K562 (cell line): ENCODE data around the gene MBP. TPM values are rescaled to one million over a fixed set of nuclear protein-coding genes. Genes with fewer than 3 reads are reported as not detected.

ENCODE experiments used
- ATAC-seq: fragments of 200-7000 bp; cut with Tn5 transposase; 3 replicates; pipeline ENCODE4 v1.9.1; 2020; ENCODE audit warnings: moderate library complexity
- BruUV-seq: library from RNA; stranded (reverse); fragments of 400-500 nt; replicated peaks from 2 replicates; lab custom pipeline; 2021; lab: Mats Ljungman, UMichigan
- CTCF ChIA-PET: fragments of 300-600 bp; formaldehyde crosslinking; extraction: SDS; loops from one replicate; lab custom pipeline; 2021; ENCODE audit warnings: low intra/inter-chr PET ratio; lab: Yijun Ruan, JAX
- POLR2A ChIA-PET: fragments of 300-600, 350-650 bp; sonication (Branson Sonifier 250); formaldehyde crosslinking; extraction: SDS; loops from one replicate; lab custom pipeline; 2021; ENCODE audit warnings: antibody characterized with exemption, inconsistent platforms; lab: Yijun Ruan, JAX
- DNase-seq, 4 experiments: peaks; one replicate each; pipeline versions ENCODE4 v3.0.0 to v3.0.0-alpha.2; 2011 to 2018; ENCODE audit warnings: low spot score in 3 of 4, mixed read lengths in 3 of 4; ENCODE audit errors: extremely low read depth in 1 of 4
- FAIRE-seq: peaks from 2 replicates; lab custom pipeline; 2011; peaks lifted over from hg19 to GRCh38; lab: Jason Lieb, UNC
- H2AFZ ChIP-seq: 2 replicates; pipeline ENCODE4 v1.6.0; 2011; ENCODE audit warnings: low read depth, low read length, control low read depth, inconsistent platforms
- H3K27ac ChIP-seq: fragments of 200-600 bp; 3 replicates; pipeline ENCODE4 v1.8.0; 2011; ENCODE audit warnings: low read depth, mild to moderate bottlenecking, control low read depth, inconsistent platforms, low read length, moderate library complexity, mixed read lengths; ENCODE audit errors: extremely low read depth
- H3K27me3 ChIP-seq, 2 experiments: fragments of 300-600 bp in 1 of 2; 2 replicates in 1 of 2; 3 replicates in 1 of 2; pipeline versions ENCODE4 v1.6.0 to v1.8.0; 2011; ENCODE audit warnings: inconsistent platforms in 2 of 2, low read length in 2 of 2, mild to moderate bottlenecking in 1 of 2, mixed read lengths in 1 of 2, moderate library complexity in 1 of 2; ENCODE audit not compliant: control insufficient read depth in 2 of 2, insufficient read depth in 2 of 2
- H3K36me3 ChIP-seq: fragments of 300-600 bp; 3 replicates; pipeline ENCODE4 v1.8.0; 2011; ENCODE audit warnings: mild to moderate bottlenecking, low read length, inconsistent platforms; ENCODE audit not compliant: control insufficient read depth, insufficient read depth
- H3K4me1 ChIP-seq, 2 experiments: fragments of 200-600 bp in 1 of 2; replicated peaks in 1 of 2; 2 replicates in 1 of 2; 3 replicates in 1 of 2; pipeline versions ENCODE4 v1.5.1 to v1.8.0; 2011; ENCODE audit warnings: inconsistent platforms in 2 of 2, low read length in 2 of 2, mild to moderate bottlenecking in 1 of 2, mixed read lengths in 1 of 2, moderate library complexity in 1 of 2; ENCODE audit not compliant: control insufficient read depth in 2 of 2, insufficient read depth in 2 of 2
- H3K4me2 ChIP-seq: 2 replicates; pipeline ENCODE4 v1.6.1; 2011; ENCODE audit warnings: low read length, control low read depth, inconsistent platforms, mixed read lengths; ENCODE audit not compliant: insufficient read depth
- H3K4me3 ChIP-seq: fragments of 200-600 bp; sonication (generic), shearing (Covaris generic); 2 replicates; pipeline ENCODE4 v1.5.1; 2016; ENCODE audit warnings: control low read depth, inconsistent platforms
- H3K79me2 ChIP-seq: fragments of 200-600 bp; 3 replicates; pipeline ENCODE4 v1.8.0; 2011; ENCODE audit warnings: low read length, inconsistent platforms; ENCODE audit not compliant: control insufficient read depth, insufficient read depth
- H3K9ac ChIP-seq, 2 experiments: 2 replicates each; pipeline versions ENCODE4 v1.6.0 to v1.6.1; 2011; ENCODE audit warnings: low read depth in 2 of 2, low read length in 2 of 2, control low read depth in 1 of 2, inconsistent platforms in 1 of 2, mild to moderate bottlenecking in 1 of 2, mixed read lengths in 1 of 2; ENCODE audit not compliant: insufficient read depth in 1 of 2
- H3K9me1 ChIP-seq: one replicate; pipeline ENCODE4 v1.6.0; 2011; ENCODE audit warnings: inconsistent platforms, mild to moderate bottlenecking, low read length, moderate library complexity; ENCODE audit not compliant: control insufficient read depth, insufficient read depth
- H3K9me3 ChIP-seq: replicated peaks from 2 replicates; pipeline ENCODE4 v1.5.1; 2011; ENCODE audit warnings: low read depth, low read length, inconsistent platforms; ENCODE audit not compliant: control insufficient read depth, insufficient read depth
- H4K20me1 ChIP-seq: replicated peaks from 2 replicates; pipeline ENCODE4 v1.6.1; 2011; ENCODE audit warnings: low read length, inconsistent platforms, mixed read lengths; ENCODE audit not compliant: control insufficient read depth, insufficient read depth
- CBX8 ChIP-seq: fragments of 200-600 bp; sonication (generic); IDR thresholded peaks from 2 replicates; pipeline ENCODE4 v1.6.1; 2012; ENCODE audit warnings: borderline replicate concordance, mixed run types, low read depth, mild to moderate bottlenecking, moderate library complexity, mixed read lengths, low read length, control low read depth, inconsistent platforms; ENCODE audit not compliant: poor library complexity, severe bottlenecking; ENCODE audit errors: extremely low read depth
- FOXP1 ChIP-seq: sonication (generic); formaldehyde crosslinking; IDR thresholded peaks from 2 replicates; pipeline ENCODE4 v1.8.0; 2022; ENCODE audit warnings: mild to moderate bottlenecking, missing genetic modification reagents
- MEF2A ChIP-seq: IDR thresholded peaks from 2 replicates; pipeline ENCODE4 v1.6.1; 2011; ENCODE audit warnings: low read depth, mild to moderate bottlenecking, low read length, moderate library complexity; ENCODE audit not compliant: control insufficient read depth
- STAT5A ChIP-seq: IDR thresholded peaks from 2 replicates; pipeline ENCODE4 v1.6.1; 2012; ENCODE audit warnings: low read length, inconsistent platforms, borderline replicate concordance
- TEAD1 ChIP-seq, 2 experiments: fragments of 450-650 bp in 1 of 2; sonication (generic) in 1 of 2; formaldehyde crosslinking; IDR thresholded peaks; 2 replicates each; pipeline versions ENCODE4 v1.4.0 to v1.8.0; 2020 to 2022; ENCODE audit warnings: mild to moderate bottlenecking in 2 of 2, missing genetic modification reagents in 1 of 2
- ZBTB34 ChIP-seq: fragments of 250-450 bp; sonication (Bioruptor Pico); IDR thresholded peaks from 2 replicates; pipeline ENCODE4 v1.8.0; 2021; ENCODE audit warnings: mild to moderate bottlenecking, moderate library complexity
- ZNF197 ChIP-seq: fragments of 200-800 bp; sonication (Bioruptor generic); IDR thresholded peaks from 2 replicates; pipeline ENCODE4 v1.6.1; 2016; ENCODE audit warnings: low read depth, missing genetic modification characterization, missing compliant biosample characterization
- ZNF282 ChIP-seq: sonication (generic); formaldehyde crosslinking; IDR thresholded peaks from 2 replicates; pipeline ENCODE4 v1.8.1; 2023; ENCODE audit warnings: missing genetic modification reagents
- WGBS: fragments of 100-300 bp; shearing (Covaris generic); methylation state at CpG from one replicate; pipeline ENCODE4 v1.1.6; 2016; ENCODE audit warnings: low coverage, mixed read lengths; ENCODE audit not compliant: insufficient coverage; ENCODE audit errors: missing lambda C conversion rate; 5-methylcytosine and 5-hydroxymethylcytosine counted together
- in situ Hi-C: fragments of 300-500 bp; cut with MboI; formaldehyde crosslinking; loops from 4 replicates; pipeline ENCODE4 v1.15.0; 2018; ENCODE audit warnings: inconsistent platforms, mixed read lengths
- intact Hi-C: fragments of 100-400 bp; cut with micrococcal nuclease; formaldehyde crosslinking; loops from 2 replicates; pipeline ENCODE4 v1.14.2; 2022
- polyA plus RNA-seq, 8 experiments: library from polyadenylated mRNA; depleted of rRNA in 4 of 8; stranded (reverse) in 5 of 8; unstranded in 3 of 8; fragments of >200 nt; fragmentation: Nextera tagmentation in 2 of 8; fragmentation: Illumina TruSeq in 1 of 8; extraction: Ambion mirVana in 2 of 8; extraction: Trizol in 1 of 8; gene quantifications; 2 replicates each; pipeline versions ENCODE4 v1.2.1 to v1.2.3, GENCODE V29; 2011 to 2014; ENCODE audit warnings: inconsistent platforms in 1 of 8, missing spikeins in 1 of 8
- total RNA-seq, 7 experiments: library from RNA; depleted of rRNA in 6 of 7; stranded (reverse); fragments of >200 nt in 6 of 7; fragmentation: Illumina TruSeq in 2 of 7; extraction: Trizol in 2 of 7; gene quantifications; 2 replicates each; pipeline versions ENCODE4 v1.2.1 to v1.2.3, GENCODE V29; 2011 to 2021; ENCODE audit warnings: low replicate concordance in 1 of 7

The MBP gene
- total and polyA plus RNA-seq, 9 of the 15 experiments (the other 6 are each of a cell fraction or from before 2014, with no cell fraction given), result 0.09 TPM; not detected in 8

DNA sequence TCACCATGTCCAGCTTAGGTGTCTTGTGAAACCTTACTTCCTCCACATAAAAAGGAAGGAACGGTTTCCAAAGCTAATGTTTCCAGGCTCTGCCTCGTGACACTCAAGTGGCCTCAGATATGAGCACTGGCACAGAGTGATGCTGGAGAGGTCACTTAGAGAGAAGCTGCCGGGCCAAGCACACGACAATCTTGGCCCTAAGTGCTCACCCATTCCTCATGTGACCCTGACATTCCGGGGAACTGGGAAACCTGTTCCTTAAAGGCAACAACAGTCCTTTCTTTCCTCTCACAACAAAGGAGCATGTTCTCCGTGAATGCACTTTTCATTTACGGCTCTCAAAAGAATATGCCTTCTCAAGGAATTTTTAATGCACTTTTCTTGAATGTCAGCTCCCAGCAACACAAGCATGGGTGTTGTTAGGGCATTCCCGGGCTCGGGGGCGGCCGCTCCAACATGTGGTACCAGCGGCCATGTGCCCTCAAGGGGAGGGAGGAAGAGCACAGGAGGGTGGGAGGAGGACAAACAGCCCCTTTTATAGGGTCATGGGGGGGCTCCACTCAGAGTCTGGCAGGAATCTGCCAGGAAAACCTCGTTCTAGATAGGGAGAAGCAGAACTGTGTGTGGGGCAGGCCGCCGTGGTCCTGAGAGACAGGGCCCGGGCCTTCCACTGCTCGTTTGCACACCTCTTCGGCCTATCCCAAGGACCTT, 118.6 kb downstream of the MBP start (continued):
- no peak for TF ChIP-seq TEAD1 (CRISPR knock-in tag; IDR thresholded peaks at IDR 0.05)
- no peak for TF ChIP-seq ZNF282 (CRISPR knock-in tag)
- TF ChIP-seq CBX8, result no peak
- no peak for TF ChIP-seq FOXP1 (CRISPR knock-in tag)
- TF ChIP-seq, all 486 proteins: peak for 0

DNA sequence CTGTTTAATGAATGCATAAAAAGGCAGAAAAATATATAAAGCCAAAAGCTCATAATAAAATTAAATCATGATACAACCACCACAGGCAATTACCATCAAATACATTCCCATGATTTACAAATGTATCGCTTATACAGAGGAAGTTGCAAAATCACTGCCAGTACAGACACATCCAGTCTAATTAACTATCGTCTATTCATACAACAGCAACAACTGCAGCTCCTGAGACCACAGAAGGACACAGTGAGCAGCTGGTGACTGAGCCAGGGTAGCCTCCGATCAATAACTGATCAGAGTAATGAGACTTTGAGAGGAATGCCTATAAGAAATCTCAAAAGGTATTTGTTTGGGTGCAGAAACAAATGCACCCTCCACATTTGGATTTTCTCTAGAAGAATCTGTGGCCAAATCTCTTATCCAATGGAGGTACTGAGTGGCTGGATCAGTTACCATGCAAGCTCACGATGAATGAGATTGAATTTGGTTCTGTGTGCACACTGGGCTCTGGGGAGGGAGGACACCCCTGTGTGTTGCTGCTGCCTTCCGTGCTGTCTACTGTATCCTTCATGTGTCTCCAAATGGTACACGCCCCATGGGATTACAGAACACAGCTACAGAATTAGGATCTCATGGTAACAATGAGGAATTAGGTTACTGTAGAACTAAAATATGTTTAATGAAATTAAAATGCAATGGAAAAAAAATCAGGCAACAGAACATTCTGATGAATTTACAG, 119.6 kb downstream of the MBP start:
- in situ Hi-C loops (no loop called here), intact Hi-C loops (no loop called here)
- no peaks in the 10 kb centered on the region for H3K36me3 ChIP-seq
- H3K27ac ChIP-seq, result no peak overlapping the region
- no peak overlapping the region for H3K9ac ChIP-seq
- DNase-seq (no peak), ATAC-seq (no peak), FAIRE-seq (no peak)
- no peaks in the 10 kb centered on the region for H3K79me2 ChIP-seq
- WGBS, result 0% methylated on average over 6 of the region's 6 CpGs
- TF ChIP-seq MEF2A (no peak), STAT5A (no peak), ZNF197 (CRISPR knock-in tag) (no peak), ZBTB34 (CRISPR knock-in tag) (no peak)
- no TSS peak for BruUV-seq
- CTCF ChIA-PET, result no interaction called here
- H2AFZ ChIP-seq, result no peak overlapping the region
- H3K9me3 ChIP-seq, result no peaks in the 10 kb centered on the region
- H3K4me1 ChIP-seq, result no peaks in the 10 kb centered on the region
- H3K9me1 ChIP-seq, result no peaks in the 10 kb centered on the region
- POLR2A ChIA-PET, result no interaction called here
- no peak overlapping the region for H3K4me2 ChIP-seq
- no peak overlapping the region for H3K4me3 ChIP-seq
- peaks cover 0 to 50% of the 10 kb centered on the region in 2 experiments for H3K27me3 ChIP-seq
- H4K20me1 ChIP-seq, result no peaks in the 10 kb centered on the region
